GM23338 (cell line): ENCODE measurements around the gene CCDC40. TPM values are rescaled to one million over a fixed set of nuclear protein-coding genes. Genes with fewer than 3 reads are reported as not detected.

ENCODE experiments used
- ATAC-seq: fragments of 200-7000 bp; cut with Tn5 transposase; 3 replicates; pipeline ENCODE4 v1.9.1; 2020
- DNase-seq: peaks from one replicate; pipeline ENCODE4 v3.0.0-alpha.2; 2015; ENCODE audit warnings: low spot score
- H2AFZ ChIP-seq: fragments of 200-600 bp; sonication (generic); 2 replicates; pipeline ENCODE4 v1.8.0; 2016; ENCODE audit warnings: antibody characterized with exemption, mild to moderate bottlenecking, moderate library complexity
- H3F3A ChIP-seq: fragments of 200-600 bp; sonication (generic); replicated peaks from 2 replicates; pipeline ENCODE4 v1.8.0; 2017; ENCODE audit warnings: antibody characterized with exemption, mixed run types, low read depth
- H3K27ac ChIP-seq: fragments of 200-600 bp; sonication (generic); 2 replicates; pipeline ENCODE4 v1.6.1; 2016; ENCODE audit warnings: low read depth
- H3K27me3 ChIP-seq: fragments of 200-600 bp; sonication (generic); 2 replicates; pipeline ENCODE4 v1.8.0; 2016; ENCODE audit warnings: mild to moderate bottlenecking, mixed run types, moderate library complexity; ENCODE audit not compliant: insufficient read depth
- H3K36me3 ChIP-seq: fragments of 200-600 bp; sonication (generic); 2 replicates; pipeline ENCODE4 v1.8.0; 2016; ENCODE audit warnings: mild to moderate bottlenecking; ENCODE audit not compliant: insufficient read depth
- H3K4me1 ChIP-seq: fragments of 200-600 bp; sonication (generic); 2 replicates; pipeline ENCODE4 v1.8.0; 2016; ENCODE audit warnings: mild to moderate bottlenecking, moderate library complexity; ENCODE audit not compliant: insufficient read depth
- H3K4me2 ChIP-seq: fragments of 200-600 bp; sonication (generic); 2 replicates; pipeline ENCODE4 v1.7.1; 2017; ENCODE audit warnings: mixed run types
- H3K4me3 ChIP-seq: fragments of 200-600 bp; sonication (generic); 2 replicates; pipeline ENCODE4 v1.6.1; 2016; ENCODE audit warnings: mixed run types
- H3K79me2 ChIP-seq: fragments of 200-600 bp; sonication (generic); replicated peaks from 2 replicates; pipeline ENCODE4 v1.8.0; 2017; ENCODE audit warnings: mild to moderate bottlenecking; ENCODE audit not compliant: insufficient read depth
- H3K9me2 ChIP-seq: fragments of 200-600 bp; sonication (generic); 2 replicates; pipeline ENCODE4 v1.8.0; 2017; ENCODE audit not compliant: insufficient read depth
- H4K20me1 ChIP-seq: fragments of 200-600 bp; sonication (generic); replicated peaks from 2 replicates; pipeline ENCODE4 v1.8.0; 2017; ENCODE audit warnings: mild to moderate bottlenecking; ENCODE audit not compliant: insufficient read depth
- H3K27ac Mint-ChIP-seq: 2 replicates; pipeline ENCODE4 v1.8.0; 2020; ENCODE audit warnings: inconsistent platforms, mild to moderate bottlenecking, moderate library complexity, mixed read lengths
- H3K27me3 Mint-ChIP-seq: 3 replicates; pipeline ENCODE4 v1.8.0; 2022; ENCODE audit warnings: low read depth, mild to moderate bottlenecking, moderate library complexity, mixed read lengths, inconsistent platforms; ENCODE audit not compliant: insufficient read depth, poor library complexity
- H3K36me3 Mint-ChIP-seq: 3 replicates; pipeline ENCODE4 v1.8.0; 2021; ENCODE audit warnings: low read depth, mild to moderate bottlenecking, inconsistent platforms, moderate library complexity, mixed read lengths
- H3K4me1 Mint-ChIP-seq: 3 replicates; pipeline ENCODE4 v1.8.0; 2020; ENCODE audit warnings: mild to moderate bottlenecking, inconsistent platforms, mixed read lengths
- H3K4me3 Mint-ChIP-seq: 3 replicates; pipeline ENCODE4 v1.8.0; 2021; ENCODE audit warnings: moderate library complexity, mild to moderate bottlenecking, inconsistent platforms, mixed read lengths
- H3K9me3 Mint-ChIP-seq: 3 replicates; pipeline ENCODE4 v1.8.0; 2020; ENCODE audit warnings: moderate library complexity, mild to moderate bottlenecking, inconsistent platforms, mixed read lengths
- CREB1 ChIP-seq: fragments of 250-450 bp; sonication (Bioruptor Pico); IDR thresholded peaks from 2 replicates; pipeline ENCODE4 v1.5.0; 2020; ENCODE audit warnings: low read depth, mild to moderate bottlenecking, moderate library complexity
- CTCF ChIP-seq, 2 experiments: fragments of 200-600 bp in 1 of 2; sonication (generic) in 1 of 2; conservative IDR thresholded peaks; 2 replicates each; pipeline versions ENCODE4 v1.5.1 to v1.6.1; 2016 to 2017; ENCODE audit warnings: antibody characterized with exemption in 2 of 2, low read depth in 2 of 2, mild to moderate bottlenecking in 2 of 2, moderate library complexity in 1 of 2
- ETS1 ChIP-seq: IDR thresholded peaks from 2 replicates; pipeline ENCODE4 v1.6.1; 2016; ENCODE audit warnings: antibody characterized with exemption
- EZH2 ChIP-seq: fragments of 200-600 bp; sonication (generic); IDR thresholded peaks from one replicate; pipeline ENCODE4 v1.8.0; 2017; ENCODE audit warnings: antibody characterized with exemption, mild to moderate bottlenecking, low read depth; ENCODE audit not compliant: unreplicated experiment
- EZH2phosphoT487 ChIP-seq: fragments of 200-600 bp; sonication (generic); IDR thresholded peaks from one replicate; pipeline ENCODE4 v1.8.1; 2018; ENCODE audit warnings: antibody characterized with exemption; ENCODE audit not compliant: unreplicated experiment
- JUNB ChIP-seq: IDR thresholded peaks from one replicate; pipeline ENCODE4 v1.6.1; 2016; ENCODE audit warnings: antibody characterized with exemption; ENCODE audit not compliant: unreplicated experiment
- NANOG ChIP-seq: IDR thresholded peaks from 2 replicates; pipeline ENCODE4 v1.6.1; 2016; ENCODE audit warnings: antibody characterized with exemption, borderline replicate concordance
- POLR2AphosphoS5 ChIP-seq: IDR thresholded peaks from 2 replicates; pipeline ENCODE4 v1.6.1; 2016; ENCODE audit warnings: antibody characterized with exemption, low read depth
- REST ChIP-seq: IDR thresholded peaks from one replicate; pipeline ENCODE4 v1.6.1; 2018; ENCODE audit warnings: antibody characterized with exemption; ENCODE audit not compliant: unreplicated experiment
- STAT1 ChIP-seq: IDR thresholded peaks from one replicate; pipeline ENCODE4 v1.6.1; 2016; ENCODE audit warnings: antibody characterized with exemption; ENCODE audit not compliant: unreplicated experiment
- ZNF331 ChIP-seq: fragments of 250-450 bp; sonication (Bioruptor Pico); IDR thresholded peaks from 2 replicates; pipeline ENCODE4 v1.5.0; 2020; ENCODE audit warnings: low read depth, mild to moderate bottlenecking, moderate library complexity
- ZNF462 ChIP-seq: fragments of 250-450 bp; sonication (Bioruptor Pico); IDR thresholded peaks from 2 replicates; pipeline ENCODE4 v1.5.0; 2020; ENCODE audit warnings: mild to moderate bottlenecking, moderate library complexity
- polyA plus RNA-seq: library from polyadenylated mRNA; unstranded; fragments of >200 nt; fragmentation: Nextera tagmentation; extraction: Ambion mirVana; gene quantifications from 2 replicates; pipeline ENCODE4 v1.2.1, GENCODE V29; 2016
- total RNA-seq: library from RNA; depleted of rRNA; stranded (reverse); fragments of >200 nt; shearing (Covaris generic); gene quantifications from 2 replicates; pipeline ENCODE4 v1.2.3, GENCODE V29; 2014

CCDC40 gene
- total and polyA plus RNA-seq, 2 experiments from 2014 or later, result 7.6 to 8.1 TPM

- H3K27me3 ChIP-seq, result no peaks in the 10 kb centered on the region
- H3K4me2 ChIP-seq, result peak overlapping the region; percentile 97
- Mint-ChIP-seq H3K27ac (0 out of 2 replicates have a peak overlapping the region, but pooled peaks have one; percentile 3), H3K27me3 (peaks cover 14% of the 10 kb centered on the region), H3K9me3 (no peaks in the 10 kb centered on the region), H3K4me3 (peak overlapping the region; percentile 87), H3K4me1 (peaks cover 17% of the 10 kb centered on the region), H3K36me3 (peaks cover 54% of the 10 kb centered on the region)
- peaks cover 54% of the 10 kb centered on the region for H4K20me1 ChIP-seq
- peaks cover 16% of the 10 kb centered on the region for H3K4me1 ChIP-seq
- peaks cover 47% of the 10 kb centered on the region for H3K36me3 ChIP-seq
- ATAC-seq (no peak), DNase-seq (no peak)
- peaks cover 76% of the 10 kb centered on the region for H3K79me2 ChIP-seq
- H2AFZ ChIP-seq, result no peak overlapping the region
- H3K9me2 ChIP-seq, result no peaks in the 10 kb centered on the region
- peak overlapping the region; percentile 98 for H3K4me3 ChIP-seq
- TF ChIP-seq POLR2AphosphoS5 (no peak), CTCF (conservative IDR thresholded peaks at IDR 0.05; ENCODE audit: low read depth in 2 of 2) (no peak), ETS1 (no peak), EZH2phosphoT487 (no peak), STAT1 (no peak), EZH2 (no peak), NANOG (no peak), ZNF462 (CRISPR knock-in tag) (no peak), CREB1 (CRISPR knock-in tag) (no peak), JUNB (no peak), ZNF331 (CRISPR knock-in tag) (no peak), REST (no peak)
- H3K27ac ChIP-seq, result no peak overlapping the region
- 0 out of 2 replicates have a peak, but pooled peaks cover 18% of the 10 kb centered on the region for H3F3A ChIP-seq
These were observed 108.9 kb downstream of the CCDC40 start for GRCh38 chr17:80145076-80146075.
